K562 (cell line): ENCODE measurements around the gene CNNM3. TPM values are rescaled to one million over a fixed set of nuclear protein-coding genes. Genes with fewer than 3 reads are reported as not detected.

Experiments used
- BHLHE40 ChIP-seq: IDR thresholded peaks from 2 replicates; pipeline ENCODE4 v1.6.1; 2011; ENCODE audit warnings: low read length, improper control_type of control experiment
- ERF ChIP-seq: fragments of 450-650 bp; formaldehyde crosslinking; IDR thresholded peaks from 2 replicates; pipeline ENCODE4 v1.4.0; 2020; ENCODE audit warnings: mild to moderate bottlenecking, mixed read lengths
- GATAD2B ChIP-seq: fragments of 450-650 bp; IDR thresholded peaks from 2 replicates; pipeline ENCODE4 v1.6.1; 2017; ENCODE audit warnings: mild to moderate bottlenecking, borderline replicate concordance
- GTF2F1 ChIP-seq: IDR thresholded peaks from 2 replicates; pipeline ENCODE4 v1.6.1; 2011; ENCODE audit warnings: low read depth, low read length, improper control_type of control experiment
- HDAC1 ChIP-seq, 2 experiments: fragments of 450-650 bp; IDR thresholded peaks; 2 replicates each; pipeline ENCODE4 v1.6.1; 2016 to 2017; ENCODE audit warnings: inconsistent platforms in 1 of 2, mild to moderate bottlenecking in 1 of 2, moderate library complexity in 1 of 2
- HDAC6 ChIP-seq: IDR thresholded peaks from 2 replicates; pipeline ENCODE4 v1.6.1; 2012; ENCODE audit warnings: low read depth, mild to moderate bottlenecking, control low read depth, inconsistent platforms, low read length, moderate library complexity
- KDM4B ChIP-seq, 2 experiments: fragments of 450-650 bp in 1 of 2; sonication (generic) in 1 of 2; IDR thresholded peaks; 2 replicates each; pipeline ENCODE4 v1.6.1; 2016 to 2017; ENCODE audit warnings: borderline replicate concordance in 2 of 2, antibody characterized with exemption in 1 of 2, low read depth in 1 of 2, mild to moderate bottlenecking in 1 of 2
- LCOR ChIP-seq: sonication (generic); formaldehyde crosslinking; IDR thresholded peaks from 2 replicates; pipeline ENCODE4 v1.8.0; 2022; ENCODE audit warnings: mild to moderate bottlenecking, missing genetic modification reagents
- PHF20 ChIP-seq: fragments of 450-650 bp; IDR thresholded peaks from 2 replicates; pipeline ENCODE4 v1.6.1; 2018; ENCODE audit not compliant: partially characterized antibody
- SIRT6 ChIP-seq: IDR thresholded peaks from one replicate; pipeline ENCODE4 v1.6.1; 2012; ENCODE audit warnings: low read depth, mild to moderate bottlenecking, control low read depth, inconsistent platforms, low read length, moderate library complexity
- SLC30A9 ChIP-seq: fragments of 250-450 bp; sonication (Bioruptor Pico); IDR thresholded peaks from 2 replicates; pipeline ENCODE4 v1.8.0; 2022; ENCODE audit warnings: mild to moderate bottlenecking, moderate library complexity
- SOX6 ChIP-seq: fragments of 450-650 bp; IDR thresholded peaks from 2 replicates; pipeline ENCODE4 v1.6.1; 2014; ENCODE audit warnings: mild to moderate bottlenecking
- ZNF644 ChIP-seq: fragments of 200-800 bp; sonication (Bioruptor generic); IDR thresholded peaks from 2 replicates; pipeline ENCODE4 v1.6.1; 2016; ENCODE audit warnings: low read depth, missing genetic modification characterization, missing compliant biosample characterization
- polyA plus RNA-seq, 8 experiments: library from polyadenylated mRNA; depleted of rRNA in 4 of 8; stranded (reverse) in 5 of 8; unstranded in 3 of 8; fragments of >200 nt; fragmentation: Nextera tagmentation in 2 of 8; fragmentation: Illumina TruSeq in 1 of 8; extraction: Ambion mirVana in 2 of 8; extraction: Trizol in 1 of 8; gene quantifications; 2 replicates each; pipeline versions ENCODE4 v1.2.1 to v1.2.3, GENCODE V29; 2011 to 2014; ENCODE audit warnings: inconsistent platforms in 1 of 8, missing spikeins in 1 of 8
- total RNA-seq, 7 experiments: library from RNA; depleted of rRNA in 6 of 7; stranded (reverse); fragments of >200 nt in 6 of 7; fragmentation: Illumina TruSeq in 2 of 7; extraction: Trizol in 2 of 7; gene quantifications; 2 replicates each; pipeline versions ENCODE4 v1.2.1 to v1.2.3, GENCODE V29; 2011 to 2021; ENCODE audit warnings: low replicate concordance in 1 of 7
- TF ChIP-seq, protein P1 (sequence below): sonication (generic); formaldehyde crosslinking; IDR thresholded peaks from 2 replicates; pipeline ENCODE4 v1.9.0; 2022; ENCODE audit warnings: mild to moderate bottlenecking, missing genetic modification reagents
- TF ChIP-seq, protein P2 (sequence below): sonication (generic); formaldehyde crosslinking; IDR thresholded peaks from 2 replicates; pipeline ENCODE4 v1.8.0; 2022; ENCODE audit warnings: mild to moderate bottlenecking, missing genetic modification reagents
- TF ChIP-seq, protein P3 (sequence below): fragments of 450-650 bp; IDR thresholded peaks from 2 replicates; pipeline ENCODE4 v1.6.1; 2016; ENCODE audit warnings: mild to moderate bottlenecking, moderate library complexity

Gene CNNM3
- total and polyA plus RNA-seq, 9 of the 15 experiments (the other 6 are each of a cell fraction or from before 2014, with no cell fraction given) = 1.4 to 16.9 (median 6.5) TPM

DNA sequence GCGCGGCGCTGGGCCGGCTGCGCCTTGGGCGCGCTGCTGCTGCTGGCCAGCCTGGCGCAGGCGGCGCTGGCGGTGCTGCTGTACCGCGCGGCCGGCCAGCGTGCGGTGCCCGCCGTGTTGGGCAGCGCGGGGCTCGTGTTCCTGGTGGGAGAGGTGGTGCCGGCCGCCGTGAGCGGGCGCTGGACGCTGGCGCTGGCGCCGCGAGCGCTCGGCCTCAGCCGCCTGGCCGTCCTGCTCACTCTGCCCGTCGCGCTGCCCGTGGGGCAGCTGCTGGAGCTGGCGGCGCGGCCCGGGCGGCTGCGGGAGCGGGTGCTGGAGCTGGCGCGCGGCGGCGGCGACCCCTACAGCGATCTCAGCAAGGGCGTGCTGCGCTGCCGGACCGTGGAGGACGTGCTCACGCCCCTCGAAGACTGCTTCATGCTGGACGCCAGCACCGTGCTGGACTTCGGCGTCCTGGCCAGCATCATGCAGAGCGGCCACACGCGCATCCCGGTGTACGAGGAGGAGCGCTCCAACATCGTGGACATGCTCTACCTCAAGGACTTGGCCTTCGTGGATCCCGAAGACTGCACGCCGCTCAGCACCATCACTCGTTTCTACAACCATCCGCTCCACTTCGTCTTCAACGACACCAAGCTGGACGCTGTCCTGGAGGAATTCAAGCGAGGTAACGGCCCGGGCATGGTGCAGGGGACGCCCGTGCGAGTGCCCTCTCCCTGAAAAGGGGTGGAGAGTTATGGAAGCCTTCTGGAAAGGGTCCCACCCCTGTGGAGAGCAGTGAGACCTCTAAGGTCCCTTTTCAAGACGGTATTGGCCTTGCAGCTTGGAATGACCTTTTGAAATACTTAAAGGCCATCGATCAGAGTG, 1.0 kb downstream of the CNNM3 start (continued):
- TF ChIP-seq HDAC1 (IDR thresholded peaks at IDR 0.05) (peak in 1 of 2 experiments; percentile 26; a peak in 1 of 4 replicates), GATAD2B (0 out of 2 replicates have a peak, but pooled peaks have one; percentile 23), SOX6 (no peak), PHF20 (peak; percentile 22), SIRT6 (no peak), HDAC6 (no peak), LCOR (CRISPR knock-in tag) (no peak), SLC30A9 (CRISPR knock-in tag) (no peak), ERF (0 out of 2 replicates have a peak, but pooled peaks have one; percentile 31), ZNF644 (tag) (no peak), KDM4B (IDR thresholded peaks at IDR 0.05; ENCODE audit: borderline replicate concordance in 2 of 2, low read depth in 1 of 2) (no peak), BHLHE40 (no peak), GTF2F1 (no peak)
- TF ChIP-seq, protein P1, sequence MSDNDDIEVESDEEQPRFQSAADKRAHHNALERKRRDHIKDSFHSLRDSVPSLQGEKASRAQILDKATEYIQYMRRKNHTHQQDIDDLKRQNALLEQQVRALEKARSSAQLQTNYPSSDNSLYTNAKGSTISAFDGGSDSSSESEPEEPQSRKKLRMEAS (CRISPR knock-in tag) = peak; percentile 55
- TF ChIP-seq, protein P2, sequence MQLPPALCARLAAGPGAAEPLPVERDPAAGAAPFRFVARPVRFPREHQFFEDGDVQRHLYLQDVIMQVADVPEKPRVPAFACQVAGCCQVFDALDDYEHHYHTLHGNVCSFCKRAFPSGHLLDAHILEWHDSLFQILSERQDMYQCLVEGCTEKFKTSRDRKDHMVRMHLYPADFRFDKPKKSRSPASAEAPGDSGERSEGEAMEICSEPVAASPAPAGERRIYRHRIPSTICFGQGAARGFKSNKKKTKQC = peak; percentile 76; the same call in 1 of the 2 replicates
- TF ChIP-seq, protein P3, sequence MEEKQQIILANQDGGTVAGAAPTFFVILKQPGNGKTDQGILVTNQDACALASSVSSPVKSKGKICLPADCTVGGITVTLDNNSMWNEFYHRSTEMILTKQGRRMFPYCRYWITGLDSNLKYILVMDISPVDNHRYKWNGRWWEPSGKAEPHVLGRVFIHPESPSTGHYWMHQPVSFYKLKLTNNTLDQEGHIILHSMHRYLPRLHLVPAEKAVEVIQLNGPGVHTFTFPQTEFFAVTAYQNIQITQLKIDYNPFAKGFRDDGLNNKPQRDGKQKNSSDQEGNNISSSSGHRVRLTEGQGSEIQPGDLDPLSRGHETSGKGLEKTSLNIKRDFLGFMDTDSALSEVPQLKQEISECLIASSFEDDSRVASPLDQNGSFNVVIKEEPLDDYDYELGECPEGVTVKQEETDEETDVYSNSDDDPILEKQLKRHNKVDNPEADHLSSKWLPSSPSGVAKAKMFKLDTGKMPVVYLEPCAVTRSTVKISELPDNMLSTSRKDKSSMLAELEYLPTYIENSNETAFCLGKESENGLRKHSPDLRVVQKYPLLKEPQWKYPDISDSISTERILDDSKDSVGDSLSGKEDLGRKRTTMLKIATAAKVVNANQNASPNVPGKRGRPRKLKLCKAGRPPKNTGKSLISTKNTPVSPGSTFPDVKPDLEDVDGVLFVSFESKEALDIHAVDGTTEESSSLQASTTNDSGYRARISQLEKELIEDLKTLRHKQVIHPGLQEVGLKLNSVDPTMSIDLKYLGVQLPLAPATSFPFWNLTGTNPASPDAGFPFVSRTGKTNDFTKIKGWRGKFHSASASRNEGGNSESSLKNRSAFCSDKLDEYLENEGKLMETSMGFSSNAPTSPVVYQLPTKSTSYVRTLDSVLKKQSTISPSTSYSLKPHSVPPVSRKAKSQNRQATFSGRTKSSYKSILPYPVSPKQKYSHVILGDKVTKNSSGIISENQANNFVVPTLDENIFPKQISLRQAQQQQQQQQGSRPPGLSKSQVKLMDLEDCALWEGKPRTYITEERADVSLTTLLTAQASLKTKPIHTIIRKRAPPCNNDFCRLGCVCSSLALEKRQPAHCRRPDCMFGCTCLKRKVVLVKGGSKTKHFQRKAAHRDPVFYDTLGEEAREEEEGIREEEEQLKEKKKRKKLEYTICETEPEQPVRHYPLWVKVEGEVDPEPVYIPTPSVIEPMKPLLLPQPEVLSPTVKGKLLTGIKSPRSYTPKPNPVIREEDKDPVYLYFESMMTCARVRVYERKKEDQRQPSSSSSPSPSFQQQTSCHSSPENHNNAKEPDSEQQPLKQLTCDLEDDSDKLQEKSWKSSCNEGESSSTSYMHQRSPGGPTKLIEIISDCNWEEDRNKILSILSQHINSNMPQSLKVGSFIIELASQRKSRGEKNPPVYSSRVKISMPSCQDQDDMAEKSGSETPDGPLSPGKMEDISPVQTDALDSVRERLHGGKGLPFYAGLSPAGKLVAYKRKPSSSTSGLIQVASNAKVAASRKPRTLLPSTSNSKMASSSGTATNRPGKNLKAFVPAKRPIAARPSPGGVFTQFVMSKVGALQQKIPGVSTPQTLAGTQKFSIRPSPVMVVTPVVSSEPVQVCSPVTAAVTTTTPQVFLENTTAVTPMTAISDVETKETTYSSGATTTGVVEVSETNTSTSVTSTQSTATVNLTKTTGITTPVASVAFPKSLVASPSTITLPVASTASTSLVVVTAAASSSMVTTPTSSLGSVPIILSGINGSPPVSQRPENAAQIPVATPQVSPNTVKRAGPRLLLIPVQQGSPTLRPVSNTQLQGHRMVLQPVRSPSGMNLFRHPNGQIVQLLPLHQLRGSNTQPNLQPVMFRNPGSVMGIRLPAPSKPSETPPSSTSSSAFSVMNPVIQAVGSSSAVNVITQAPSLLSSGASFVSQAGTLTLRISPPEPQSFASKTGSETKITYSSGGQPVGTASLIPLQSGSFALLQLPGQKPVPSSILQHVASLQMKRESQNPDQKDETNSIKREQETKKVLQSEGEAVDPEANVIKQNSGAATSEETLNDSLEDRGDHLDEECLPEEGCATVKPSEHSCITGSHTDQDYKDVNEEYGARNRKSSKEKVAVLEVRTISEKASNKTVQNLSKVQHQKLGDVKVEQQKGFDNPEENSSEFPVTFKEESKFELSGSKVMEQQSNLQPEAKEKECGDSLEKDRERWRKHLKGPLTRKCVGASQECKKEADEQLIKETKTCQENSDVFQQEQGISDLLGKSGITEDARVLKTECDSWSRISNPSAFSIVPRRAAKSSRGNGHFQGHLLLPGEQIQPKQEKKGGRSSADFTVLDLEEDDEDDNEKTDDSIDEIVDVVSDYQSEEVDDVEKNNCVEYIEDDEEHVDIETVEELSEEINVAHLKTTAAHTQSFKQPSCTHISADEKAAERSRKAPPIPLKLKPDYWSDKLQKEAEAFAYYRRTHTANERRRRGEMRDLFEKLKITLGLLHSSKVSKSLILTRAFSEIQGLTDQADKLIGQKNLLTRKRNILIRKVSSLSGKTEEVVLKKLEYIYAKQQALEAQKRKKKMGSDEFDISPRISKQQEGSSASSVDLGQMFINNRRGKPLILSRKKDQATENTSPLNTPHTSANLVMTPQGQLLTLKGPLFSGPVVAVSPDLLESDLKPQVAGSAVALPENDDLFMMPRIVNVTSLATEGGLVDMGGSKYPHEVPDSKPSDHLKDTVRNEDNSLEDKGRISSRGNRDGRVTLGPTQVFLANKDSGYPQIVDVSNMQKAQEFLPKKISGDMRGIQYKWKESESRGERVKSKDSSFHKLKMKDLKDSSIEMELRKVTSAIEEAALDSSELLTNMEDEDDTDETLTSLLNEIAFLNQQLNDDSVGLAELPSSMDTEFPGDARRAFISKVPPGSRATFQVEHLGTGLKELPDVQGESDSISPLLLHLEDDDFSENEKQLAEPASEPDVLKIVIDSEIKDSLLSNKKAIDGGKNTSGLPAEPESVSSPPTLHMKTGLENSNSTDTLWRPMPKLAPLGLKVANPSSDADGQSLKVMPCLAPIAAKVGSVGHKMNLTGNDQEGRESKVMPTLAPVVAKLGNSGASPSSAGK = peak; percentile 41
